Transverse colon (tissue), 4 donors: ENCODE results near the gene INPP5J.
A peak's percentile ranks its signal among the peaks of the same experiment; 100 is the strongest.

Experiments used
- EP300 ChIP-seq: sonication (generic); formaldehyde crosslinking; IDR thresholded peaks from one replicate; pipeline ENCODE4 v1.6.1; 2017; ENCODE audit warnings: antibody characterized with exemption, low read depth
- POLR2A ChIP-seq: fragments of 450-650 bp; IDR thresholded peaks from one replicate; pipeline ENCODE4 v1.6.1; 2016; ENCODE audit warnings: antibody characterized with exemption, mild to moderate bottlenecking, moderate library complexity
- POLR2AphosphoS5 ChIP-seq, 3 donors: sonication (generic); formaldehyde crosslinking; IDR thresholded peaks; one replicate each; pipeline ENCODE4 v1.6.1; 2016; ENCODE audit warnings: antibody characterized with exemption in 3 of 3
- TF ChIP-seq, protein P1 (sequence below), 5 experiments: fragments of 200-600 bp in 3 of 5; fragments of 450-650 bp in 2 of 5; sonication (generic) in 3 of 5; IDR thresholded peaks; 1 replicate in 2 of 5; 2 replicates in 3 of 5; pipeline ENCODE4 v1.5.1; 2016 to 2017; ENCODE audit warnings: antibody characterized with exemption in 5 of 5, inconsistent platforms in 3 of 5, mild to moderate bottlenecking in 2 of 5, moderate library complexity in 1 of 5

GRCh38 chr22:31106001-31106571, 16.7 kb upstream of the INPP5J start:
- TF ChIP-seq POLR2A (no peak), EP300 (no peak), POLR2AphosphoS5 (IDR thresholded peaks at IDR 0.05) (no peak)
- TF ChIP-seq, protein P1, sequence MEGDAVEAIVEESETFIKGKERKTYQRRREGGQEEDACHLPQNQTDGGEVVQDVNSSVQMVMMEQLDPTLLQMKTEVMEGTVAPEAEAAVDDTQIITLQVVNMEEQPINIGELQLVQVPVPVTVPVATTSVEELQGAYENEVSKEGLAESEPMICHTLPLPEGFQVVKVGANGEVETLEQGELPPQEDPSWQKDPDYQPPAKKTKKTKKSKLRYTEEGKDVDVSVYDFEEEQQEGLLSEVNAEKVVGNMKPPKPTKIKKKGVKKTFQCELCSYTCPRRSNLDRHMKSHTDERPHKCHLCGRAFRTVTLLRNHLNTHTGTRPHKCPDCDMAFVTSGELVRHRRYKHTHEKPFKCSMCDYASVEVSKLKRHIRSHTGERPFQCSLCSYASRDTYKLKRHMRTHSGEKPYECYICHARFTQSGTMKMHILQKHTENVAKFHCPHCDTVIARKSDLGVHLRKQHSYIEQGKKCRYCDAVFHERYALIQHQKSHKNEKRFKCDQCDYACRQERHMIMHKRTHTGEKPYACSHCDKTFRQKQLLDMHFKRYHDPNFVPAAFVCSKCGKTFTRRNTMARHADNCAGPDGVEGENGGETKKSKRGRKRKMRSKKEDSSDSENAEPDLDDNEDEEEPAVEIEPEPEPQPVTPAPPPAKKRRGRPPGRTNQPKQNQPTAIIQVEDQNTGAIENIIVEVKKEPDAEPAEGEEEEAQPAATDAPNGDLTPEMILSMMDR (IDR thresholded peaks at IDR 0.05), result peak in 1 of 5 experiments; percentile 20
